Effector CD8-positive, alpha-beta T cell (primary cell): ENCODE measurements around the gene AP4M1.
A peak's percentile ranks its signal among the peaks of the same experiment; 100 is the strongest.

Source experiments
- DNase-seq: peaks from one replicate; lab custom pipeline; 2025; lab: John Stamatoyannopoulos, UW
- total RNA-seq, 4 experiments: gene quantifications; one replicate each; lab custom pipeline; 2026; lab: John Stamatoyannopoulos, UW

The AP4M1 gene
- 21.5 to 34.8 (median 28.2) reads per million in 4 experiments for total RNA-seq

- DNase-seq: peak; percentile 93
These were observed at the start of gene AP4M1, which contains the start of gene MCM7 for GRCh38 chr7:100101016-100101862. TSS of gene AP4M1 (plus strand) at chr7:100101643. CDS start at chr7:100101715, 72 bp downstream. TSS of gene MCM7 (minus strand) at chr7:100101397. CDS start at chr7:100101294, 103 bp downstream.

GRCh38 chr7:100053215-100053614, 48.2 kb upstream of the AP4M1 start:
- no peak for DNase-seq

GRCh38 chr7:100057006-100057405, 44.4 kb upstream of the AP4M1 start:
- DNase-seq: no peak

GRCh38 chr7:100059251-100059739, 42.1 kb upstream of the AP4M1 start:
- no peak for DNase-seq

- no peak for DNase-seq
These were observed 39.8 kb upstream of the AP4M1 start for GRCh38 chr7:100061518-100062193.

GRCh38 chr7:100063376-100063775, 38.1 kb upstream of the AP4M1 start:
- DNase-seq: no peak

GRCh38 chr7:100064162-100064561, 37.3 kb upstream of the AP4M1 start:
- DNase-seq: no peak

- no peak for DNase-seq
These were observed 35.8 kb upstream of the AP4M1 start for GRCh38 chr7:100065452-100066186.

- no peak for DNase-seq
These were observed 34.5 kb upstream of the AP4M1 start for GRCh38 chr7:100066953-100067352.

GRCh38 chr7:100069991-100070390, 31.5 kb upstream of the AP4M1 start:
- DNase-seq: no peak

GRCh38 chr7:100071018-100071723, 30.3 kb upstream of the AP4M1 start:
- no peak for DNase-seq

- no peak for DNase-seq
These were observed 29.0 kb upstream of the AP4M1 start for GRCh38 chr7:100072462-100072861.

- no peak for DNase-seq
These were observed 26.6 kb upstream of the AP4M1 start for GRCh38 chr7:100074841-100075240.

- DNase-seq: no peak
These were observed 26.0 kb upstream of the AP4M1 start for GRCh38 chr7:100075418-100075817.

- no peak for DNase-seq
These were observed 24.2 kb upstream of the AP4M1 start for GRCh38 chr7:100077205-100077604.

GRCh38 chr7:100079024-100079560, 22.4 kb upstream of the AP4M1 start:
- no peak for DNase-seq

- DNase-seq: no peak
These were observed 20.4 kb upstream of the AP4M1 start for GRCh38 chr7:100080907-100081534.

- DNase-seq: peak; percentile 95
These were observed 19.8 kb upstream of the AP4M1 start, which contains the start of gene ZNF3 for GRCh38 chr7:100081535-100082102. TSS of gene ZNF3 (minus strand) at chr7:100081723. CDS start at chr7:100077357, 4,366 bp downstream.

- DNase-seq: no peak
These were observed 18.5 kb upstream of the AP4M1 start for GRCh38 chr7:100082978-100083377.

- no peak for DNase-seq
These were observed 15.9 kb upstream of the AP4M1 start for GRCh38 chr7:100085515-100085914.
